Measurements from ENCODE around the gene RPTOR. TPM values are rescaled to one million over a fixed set of nuclear protein-coding genes. Genes with fewer than 3 reads are reported as not detected.

The RPTOR gene
- total RNA-seq, 2 experiments from 2014 or later: 45.3 to 49.1 TPM

DNA sequence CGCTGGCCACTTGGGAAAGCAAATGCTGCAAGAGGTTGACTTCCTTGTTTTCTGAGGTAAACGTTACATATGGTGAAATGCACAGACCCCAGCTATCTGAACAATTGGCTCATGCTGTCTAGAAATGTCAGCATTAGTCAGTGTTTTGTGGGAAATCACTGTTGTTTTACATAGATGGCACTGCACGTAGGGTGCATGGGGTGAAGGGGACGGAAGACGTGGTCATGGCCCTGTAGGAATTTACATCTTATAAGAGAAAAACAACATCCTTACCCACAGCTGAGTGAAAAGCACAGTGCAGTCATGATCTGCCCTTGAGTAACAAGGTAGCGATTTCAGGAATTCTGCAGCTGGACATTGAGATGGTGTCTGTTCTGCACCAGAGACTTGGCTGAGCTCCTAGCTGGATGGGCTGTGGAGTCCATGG, 15.2 kb downstream of the RPTOR start:
- H3K27me3 Mint-ChIP-seq: no peaks in the 10 kb centered on the region
- TF ChIP-seq CTCF (IDR thresholded peaks at IDR 0.05): no peak
- POLR2A ChIA-PET: interaction anchor here (0.8 to 1.6 kb wide), 3 partner anchors 10 to 105 kb away, joined by 3 to 4 read pairs (median 3); no protein-coding TSS in a partner anchor
- H3K27ac Mint-ChIP-seq: no peak overlapping the region
- DNase-seq: no peak
- H3K9me3 Mint-ChIP-seq: no peaks in the 10 kb centered on the region
- peaks cover 9% of the 10 kb centered on the region for H3K4me1 Mint-ChIP-seq (ENCODE audit: low read depth)
- CTCF ChIA-PET: interaction anchor here (0.8 to 1.0 kb wide), 2 partner anchors 16 to 132 kb away, joined by 4 to 5 read pairs; no protein-coding TSS in a partner anchor
- no peak for ATAC-seq
- peaks cover 6% of the 10 kb centered on the region for H3K36me3 Mint-ChIP-seq (ENCODE audit: low read depth)
- intact Hi-C loops (cut with micrococcal nuclease): no loop called here
- no peak overlapping the region for H3K4me3 Mint-ChIP-seq

DNA sequence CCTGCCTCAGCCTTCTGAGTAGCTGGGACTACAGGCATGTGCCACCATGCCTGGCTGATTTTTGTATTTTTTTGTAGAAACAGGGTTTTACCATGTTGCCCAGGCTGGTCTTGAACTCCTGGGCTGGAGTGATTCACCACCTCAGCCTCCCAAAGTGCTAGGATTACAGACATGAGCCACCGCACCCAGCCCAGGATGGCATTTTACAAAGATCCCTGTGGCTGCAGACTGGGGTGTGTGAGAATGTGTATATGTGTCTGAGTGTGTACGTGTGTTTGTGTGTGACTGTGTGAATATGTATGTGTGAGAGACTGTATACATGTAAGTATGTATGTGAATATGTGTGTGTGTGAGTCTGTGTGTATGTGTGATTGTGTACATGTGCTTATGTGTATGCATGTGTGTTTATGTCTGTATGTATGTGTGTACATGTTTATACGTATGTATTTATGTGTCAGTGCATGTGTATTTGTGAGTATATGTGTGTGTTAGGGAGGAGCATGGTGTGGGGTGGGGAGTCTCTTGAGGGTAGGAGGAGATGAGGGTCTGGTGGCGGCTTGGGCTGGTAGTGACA, 17.0 kb downstream of the RPTOR start:
- intact Hi-C loops (cut with micrococcal nuclease): no loop called here
- CTCF ChIA-PET: interaction anchor here (1.0 kb wide), 1 partner anchor 11 kb away, joined by 3 read pairs; no protein-coding TSS in a partner anchor

DNA sequence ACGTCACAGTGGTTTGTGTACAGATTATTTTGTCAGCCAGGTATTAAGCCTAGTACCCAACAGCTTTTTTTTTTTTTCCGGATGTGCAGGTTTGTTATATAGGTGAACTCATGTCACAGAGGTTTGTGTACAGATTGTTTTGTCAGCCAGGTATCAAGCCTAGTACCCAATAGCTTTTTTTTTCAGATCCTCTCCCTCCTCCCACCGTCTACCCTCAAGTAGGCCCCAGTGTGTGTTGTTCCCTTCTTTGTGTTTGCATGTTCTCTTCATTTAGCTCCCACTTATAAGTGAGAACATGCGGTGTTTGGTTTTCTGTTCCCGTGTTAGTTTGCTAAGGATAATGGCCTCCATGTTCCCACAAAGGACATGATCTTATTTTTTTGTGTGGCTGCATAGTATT, 19.9 kb downstream of the RPTOR start:
- H3K36me3 Mint-ChIP-seq (ENCODE audit: low read depth): no peaks in the 10 kb centered on the region

More for the DNA sequence above, 17.0 kb downstream of the RPTOR start:
- POLR2A ChIA-PET: no interaction called here
- DNase-seq (no peak), ATAC-seq (no peak)
- Mint-ChIP-seq H3K36me3 (ENCODE audit: low read depth) (no peaks in the 10 kb centered on the region), H3K27me3 (no peaks in the 10 kb centered on the region), H3K4me3 (no peak overlapping the region), H3K27ac (no peak overlapping the region), H3K4me1 (ENCODE audit: low read depth) (peaks cover 13% of the 10 kb centered on the region), H3K9me3 (no peaks in the 10 kb centered on the region)
- TF ChIP-seq CTCF (IDR thresholded peaks at IDR 0.05): no peak

GRCh38 chr17:80565343-80566053, 20.9 kb downstream of the RPTOR start:
- H3K27ac Mint-ChIP-seq: no peak overlapping the region
- ATAC-seq (no peak), DNase-seq (no peak)
- peaks cover 21% of the 10 kb centered on the region for H3K4me1 Mint-ChIP-seq (ENCODE audit: low read depth)
- H3K9me3 Mint-ChIP-seq: no peaks in the 10 kb centered on the region
- POLR2A ChIA-PET: interaction anchor here (1.1 kb wide), 1 partner anchor 16 kb away, joined by 3 read pairs; no protein-coding TSS in a partner anchor
- intact Hi-C loops (cut with micrococcal nuclease): no loop called here
- no peak overlapping the region for H3K4me3 Mint-ChIP-seq
- CTCF ChIA-PET: interaction anchor here (0.7 to 3.2 kb wide), 5 partner anchors 10 to 334 kb away, joined by 3 to 15 read pairs (median 3); no protein-coding TSS in a partner anchor
- H3K27me3 Mint-ChIP-seq: no peaks in the 10 kb centered on the region
- H3K36me3 Mint-ChIP-seq (ENCODE audit: low read depth): no peaks in the 10 kb centered on the region
- no peak for TF ChIP-seq CTCF (IDR thresholded peaks at IDR 0.05)

More for the DNA sequence above, 19.9 kb downstream of the RPTOR start:
- no peak for DNase-seq
- POLR2A ChIA-PET: interaction anchor here (1.1 kb wide), 1 partner anchor 15 kb away, joined by 3 read pairs; no protein-coding TSS in a partner anchor
- no peaks in the 10 kb centered on the region for H3K9me3 Mint-ChIP-seq
- intact Hi-C loops (cut with micrococcal nuclease): no loop called here
- peaks cover 17% of the 10 kb centered on the region for H3K4me1 Mint-ChIP-seq (ENCODE audit: low read depth)
- H3K27ac Mint-ChIP-seq: no peak overlapping the region
- no peaks in the 10 kb centered on the region for H3K27me3 Mint-ChIP-seq
- H3K4me3 Mint-ChIP-seq: no peak overlapping the region
- ATAC-seq: no peak
- CTCF ChIA-PET: interaction anchor here (1.1 to 3.2 kb wide), 3 partner anchors 11 to 137 kb away, joined by 3 to 15 read pairs (median 4); no protein-coding TSS in a partner anchor
- TF ChIP-seq CTCF (IDR thresholded peaks at IDR 0.05): no peak

GRCh38 chr17:80566054-80566400, 21.4 kb downstream of the RPTOR start:
- POLR2A ChIA-PET: no interaction called here
- CTCF ChIA-PET: interaction anchor here (0.7 to 1.3 kb wide), 5 partner anchors 10 to 333 kb away, joined by 3 to 5 read pairs (median 3); no protein-coding TSS in a partner anchor
- H3K36me3 Mint-ChIP-seq (ENCODE audit: low read depth): no peaks in the 10 kb centered on the region

More at GRCh38 chr17:80566054-80566400, 21.4 kb downstream of the RPTOR start:
- no peaks in the 10 kb centered on the region for H3K27me3 Mint-ChIP-seq
- no peak for TF ChIP-seq CTCF (IDR thresholded peaks at IDR 0.05)
- no peaks in the 10 kb centered on the region for H3K9me3 Mint-ChIP-seq
- no peak overlapping the region for H3K27ac Mint-ChIP-seq
- DNase-seq (no peak), ATAC-seq (no peak)
- no peak overlapping the region for H3K4me3 Mint-ChIP-seq
- peaks cover 18% of the 10 kb centered on the region for H3K4me1 Mint-ChIP-seq (ENCODE audit: low read depth)
- intact Hi-C loops (cut with micrococcal nuclease): no loop called here

Data from activated CD8-positive, alpha-beta T cell treated with anti-CD3 and anti-CD28 coated beads for 36 hours (primary cell).